Parathyroid adenoma (tissue), 2 donors: ENCODE data around the gene SEMA3B.

ENCODE experiments used
- H2AFZ ChIP-seq: fragments of 300-600 bp; sonication (generic); one replicate; pipeline ENCODE4 v1.7.0; 2017; ENCODE audit warnings: antibody characterized with exemption, mild to moderate bottlenecking
- H3K27ac ChIP-seq: fragments of 300-600 bp; sonication (generic); one replicate; pipeline ENCODE4 v1.7.0; 2017
- H3K27me3 ChIP-seq: fragments of 300-600 bp; sonication (generic); one replicate; pipeline ENCODE4 v1.7.0; 2017; ENCODE audit warnings: low read length; ENCODE audit not compliant: control insufficient read depth, insufficient read depth
- H3K36me3 ChIP-seq: fragments of 300-600 bp; sonication (generic); one replicate; pipeline ENCODE4 v1.7.0; 2017; ENCODE audit warnings: low read length; ENCODE audit not compliant: control insufficient read depth, insufficient read depth
- H3K4me1 ChIP-seq: fragments of 300-600 bp; sonication (generic); one replicate; pipeline ENCODE4 v1.7.0; 2017; ENCODE audit warnings: control low read depth
- H3K4me2 ChIP-seq: fragments of 300-600 bp; sonication (generic); one replicate; pipeline ENCODE4 v1.7.0; 2017; ENCODE audit warnings: low read length
- H3K4me3 ChIP-seq: fragments of 300-600 bp; sonication (generic); one replicate; pipeline ENCODE4 v1.7.0; 2017; ENCODE audit warnings: low read depth, low read length
- H3K79me2 ChIP-seq: fragments of 300-600 bp; sonication (generic); one replicate; pipeline ENCODE4 v1.7.0; 2017; ENCODE audit warnings: control low read depth
- H3K9ac ChIP-seq: fragments of 300-600 bp; sonication (generic); one replicate; pipeline ENCODE4 v1.7.0; 2017; ENCODE audit warnings: mild to moderate bottlenecking
- H3K9me3 ChIP-seq: fragments of 300-600 bp; sonication (generic); one replicate; pipeline ENCODE4 v1.7.0; 2017; ENCODE audit warnings: low read length; ENCODE audit not compliant: control insufficient read depth
- CTCF ChIP-seq: fragments of 300-600 bp; sonication (generic); IDR thresholded peaks from one replicate; pipeline ENCODE4 v1.7.0; 2017; ENCODE audit warnings: antibody characterized with exemption, mild to moderate bottlenecking
- donor health status: primary hyperparathyroidism.

Gene SEMA3B

GRCh38 chr3:50314816-50315215 is 45.9 kb downstream of the SEMA3B start:
- no peak overlapping the region for H2AFZ ChIP-seq
- no peaks in the 10 kb centered on the region for H3K9me3 ChIP-seq
- H3K79me2 ChIP-seq = peaks cover 7% of the 10 kb centered on the region
- no peak overlapping the region for H3K27ac ChIP-seq
- H3K9ac ChIP-seq = no peak overlapping the region
- no peak for TF ChIP-seq CTCF
- no peaks in the 10 kb centered on the region for H3K36me3 ChIP-seq
- H3K4me1 ChIP-seq = peaks cover 22% of the 10 kb centered on the region
- no peak overlapping the region for H3K4me3 ChIP-seq
- H3K27me3 ChIP-seq = no peaks in the 10 kb centered on the region
- H3K4me2 ChIP-seq = no peak overlapping the region

- no peaks in the 10 kb centered on the region for H3K36me3 ChIP-seq
- no peaks in the 10 kb centered on the region for H3K27me3 ChIP-seq
- H3K9me3 ChIP-seq = no peaks in the 10 kb centered on the region
- peak overlapping the region; percentile 51 for H3K27ac ChIP-seq
- H3K9ac ChIP-seq = no peak overlapping the region
- TF ChIP-seq CTCF = no peak
- H3K79me2 ChIP-seq = peaks cover 7% of the 10 kb centered on the region
- H2AFZ ChIP-seq = no peak overlapping the region
- H3K4me1 ChIP-seq = peaks cover 28% of the 10 kb centered on the region
- H3K4me2 ChIP-seq = no peak overlapping the region
- H3K4me3 ChIP-seq = no peak overlapping the region
Observed at GRCh38 chr3:50316657-50317242, 47.8 kb downstream of the SEMA3B start.

- Histone ChIP-seq H3K27me3 (no peaks in the 10 kb centered on the region), H3K9ac (no peak overlapping the region), H3K79me2 (peaks cover 7% of the 10 kb centered on the region), H3K36me3 (no peaks in the 10 kb centered on the region), H3K4me3 (no peak overlapping the region), H3K9me3 (no peaks in the 10 kb centered on the region), H3K27ac (peak overlapping the region; percentile 51), H2AFZ (no peak overlapping the region), H3K4me2 (no peak overlapping the region), H3K4me1 (peaks cover 33% of the 10 kb centered on the region)
- TF ChIP-seq CTCF = no peak
Observed at GRCh38 chr3:50317300-50317699, 48.4 kb downstream of the SEMA3B start.

- Histone ChIP-seq H3K27ac (no peak overlapping the region), H3K4me3 (no peak overlapping the region), H3K79me2 (peaks cover 7% of the 10 kb centered on the region), H2AFZ (no peak overlapping the region), H3K27me3 (no peaks in the 10 kb centered on the region), H3K4me2 (no peak overlapping the region), H3K4me1 (peaks cover 33% of the 10 kb centered on the region), H3K9ac (no peak overlapping the region), H3K36me3 (no peaks in the 10 kb centered on the region), H3K9me3 (no peaks in the 10 kb centered on the region)
- TF ChIP-seq CTCF = no peak
Observed at GRCh38 chr3:50318163-50318562, 49.2 kb downstream of the SEMA3B start.

- Histone ChIP-seq H3K4me1 (peaks cover 32% of the 10 kb centered on the region), H3K36me3 (no peaks in the 10 kb centered on the region), H3K9ac (no peak overlapping the region), H3K9me3 (no peaks in the 10 kb centered on the region), H3K4me2 (no peak overlapping the region), H3K27me3 (no peaks in the 10 kb centered on the region), H3K4me3 (no peak overlapping the region), H3K79me2 (peaks cover 7% of the 10 kb centered on the region), H2AFZ (no peak overlapping the region), H3K27ac (no peak overlapping the region)
- no peak for TF ChIP-seq CTCF
Observed at GRCh38 chr3:50318615-50319014, 49.7 kb downstream of the SEMA3B start.
